Endothelial cell of umbilical vein (primary cell): ENCODE measurements around the gene RALGAPA1. TPM values are rescaled to one million over a fixed set of nuclear protein-coding genes. Genes with fewer than 3 reads are reported as not detected.
"Not testable (repeated sequence)": the region's sequence is repeated elsewhere in the genome, so short reads cannot be mapped to it uniquely, and the experiment has no call there.

ENCODE experiments used
- Bru-seq: library from RNA; stranded (reverse); fragments of 400-500 nt; gene quantifications from one replicate; lab custom pipeline; 2021; lab: Mats Ljungman, UMichigan
- BruChase-seq, 2 experiments: library from RNA; stranded (reverse); fragments of 400-500 nt; gene quantifications; one replicate each; lab custom pipeline; 2021; lab: Mats Ljungman, UMichigan
- BruUV-seq: library from RNA; stranded (reverse); fragments of 400-500 nt; replicated peaks from 2 replicates; lab custom pipeline; 2021; lab: Mats Ljungman, UMichigan
- CTCF ChIA-PET: fragments of 300-600, 350-600 bp; sonication (Branson Sonifier 250); formaldehyde crosslinking; loops from one replicate; lab custom pipeline; 2021; ENCODE audit warnings: antibody characterized with exemption, inconsistent platforms; lab: Charles Lee
- POLR2A ChIA-PET: fragments of 300-600, 350-600 bp; sonication (Branson Sonifier 250); formaldehyde crosslinking; loops from one replicate; lab custom pipeline; 2021; ENCODE audit warnings: antibody characterized with exemption, inconsistent platforms; lab: Charles Lee
- DNase-seq: peaks from one replicate; pipeline ENCODE4 v3.0.0-alpha.2; 2011; ENCODE audit warnings: low read depth, low spot score
- FAIRE-seq: peaks from 2 replicates; lab custom pipeline; 2011; peaks lifted over from hg19 to GRCh38; lab: Jason Lieb, UNC
- H2AFZ ChIP-seq: 2 replicates; pipeline ENCODE4 v1.6.0; 2012; ENCODE audit warnings: low read depth, low read length, control low read depth, inconsistent platforms
- H3K27ac ChIP-seq: 2 replicates; pipeline ENCODE4 v1.5.1; 2011; ENCODE audit warnings: low read depth, mild to moderate bottlenecking, control low read depth, low read length, moderate library complexity; ENCODE audit not compliant: insufficient read depth
- H3K27me3 ChIP-seq, 2 experiments: 2 replicates each; pipeline versions ENCODE4 v1.6.0 to v1.6.1; 2011; ENCODE audit warnings: low read length in 2 of 2, mixed read lengths in 1 of 2; ENCODE audit not compliant: control insufficient read depth in 2 of 2, insufficient read depth in 2 of 2
- H3K36me3 ChIP-seq, 2 experiments: 2 replicates in 1 of 2; 3 replicates in 1 of 2; pipeline ENCODE4 v1.5.1; 2011; ENCODE audit warnings: low read length in 2 of 2, mild to moderate bottlenecking in 1 of 2, moderate library complexity in 1 of 2; ENCODE audit not compliant: control insufficient read depth in 2 of 2, insufficient read depth in 2 of 2; ENCODE audit errors: extremely low read depth in 1 of 2
- H3K4me1 ChIP-seq: 3 replicates; pipeline ENCODE4 v1.5.1; 2011; ENCODE audit warnings: mild to moderate bottlenecking, low read length; ENCODE audit not compliant: control insufficient read depth, insufficient read depth; ENCODE audit errors: extremely low read depth
- H3K4me2 ChIP-seq: 2 replicates; pipeline ENCODE4 v1.6.1; 2011; ENCODE audit warnings: low read length, control low read depth, mixed read lengths; ENCODE audit not compliant: insufficient read depth
- H3K4me3 ChIP-seq, 3 experiments: fragments of 200-600 bp in 1 of 3; sonication (generic), shearing (Covaris generic) in 1 of 3; replicated peaks in 1 of 3; 2 replicates each; pipeline ENCODE4 v1.5.1; 2011 to 2016; ENCODE audit warnings: control low read depth in 3 of 3, low read length in 3 of 3, mild to moderate bottlenecking in 2 of 3, inconsistent platforms in 1 of 3, low read depth in 1 of 3, moderate library complexity in 1 of 3; ENCODE audit not compliant: insufficient read depth in 1 of 3
- H3K79me2 ChIP-seq: 2 replicates; pipeline ENCODE4 v1.6.0; 2012; ENCODE audit warnings: low read length, inconsistent platforms; ENCODE audit not compliant: control insufficient read depth, insufficient read depth
- H3K9ac ChIP-seq: replicated peaks from 2 replicates; pipeline ENCODE3; 2011; ENCODE audit warnings: low read length, control low read depth; ENCODE audit not compliant: insufficient read depth; ENCODE audit errors: extremely low read depth
- H3K9me1 ChIP-seq: replicated peaks from 3 replicates; pipeline ENCODE4 v1.6.0; 2011; ENCODE audit warnings: mild to moderate bottlenecking, low read length; ENCODE audit not compliant: control insufficient read depth, insufficient read depth; ENCODE audit errors: extremely low read depth
- H3K9me3 ChIP-seq: replicated peaks from 2 replicates; pipeline ENCODE4 v1.5.1; 2012; ENCODE audit warnings: low read length, inconsistent platforms; ENCODE audit not compliant: control insufficient read depth, insufficient read depth
- H4K20me1 ChIP-seq: replicated peaks from 2 replicates; pipeline ENCODE3; 2011; ENCODE audit warnings: mild to moderate bottlenecking, low read length; ENCODE audit not compliant: control insufficient read depth, insufficient read depth; ENCODE audit errors: extremely low read depth
- CTCF ChIP-seq, 2 donors: IDR thresholded peaks; 1 replicate in 1 of 2; 2 replicates in 1 of 2; pipeline ENCODE4 v1.5.1; 2011; ENCODE audit warnings: low read length in 2 of 2, mild to moderate bottlenecking in 2 of 2, moderate library complexity in 2 of 2, control low read depth in 1 of 2, inconsistent platforms in 1 of 2, low read depth in 1 of 2; ENCODE audit not compliant: insufficient read depth in 1 of 2; ENCODE audit errors: extremely low read depth in 1 of 2
- JUN ChIP-seq: IDR thresholded peaks from 2 replicates; pipeline ENCODE4 v1.6.1; 2011; ENCODE audit warnings: borderline replicate concordance, low read depth; ENCODE audit not compliant: insufficient read length, insufficient read depth
- POLR2A ChIP-seq: IDR thresholded peaks from 2 replicates; pipeline ENCODE4 v1.6.1; 2012; ENCODE audit warnings: low read depth, mild to moderate bottlenecking, control low read depth, low read length
- POLR2AphosphoS5 ChIP-seq: IDR thresholded peaks from 2 replicates; pipeline ENCODE4 v1.6.1; 2012; ENCODE audit warnings: low read depth, mild to moderate bottlenecking, control low read depth, low read length, moderate library complexity; ENCODE audit not compliant: insufficient read depth
- dilution Hi-C: fragments of 300-500 bp; cut with MboI; formaldehyde crosslinking; loops from one replicate; pipeline ENCODE4 v1.15.0; 2019; ENCODE audit warnings: low sequenced_read_pairs; ENCODE audit not compliant: extremely low pct_ligation_motif_present
- intact Hi-C: fragments of 100-400 bp; cut with micrococcal nuclease; formaldehyde crosslinking; loops from one replicate; pipeline ENCODE4 v1.10.0; 2022
- long read RNA-seq: library from polyadenylated mRNA; stranded (forward); transcript quantifications from one replicate; pipeline ENCODE4 v2.0.0, GENCODE V29; 2021
- polyA minus RNA-seq, 3 experiments: library from RNA; depleted of rRNA, polyadenylated mRNA; stranded (reverse); fragments of >200 nt; gene quantifications; 1 replicate in 1 of 3; 2 replicates in 2 of 3; pipeline ENCODE4 v1.2.3, GENCODE V29; 2011
- polyA plus RNA-seq, 4 experiments: library from polyadenylated mRNA; depleted of rRNA in 3 of 4; stranded (reverse) in 3 of 4; unstranded in 1 of 4; fragments of >200 nt; gene quantifications; 2 replicates each; pipeline versions ENCODE4 v1.2.1 to v1.2.3, GENCODE V29; 2011 to 2012; ENCODE audit warnings: missing spikeins in 1 of 4
- total RNA-seq: library from RNA; stranded (reverse); gene quantifications from 2 replicates; pipeline ENCODE4 v1.2.3, GENCODE V29; 2021

The RALGAPA1 gene
- total RNA-seq = 25.1 and 30.9 TPM in 2 replicates
- 6.0 and 6.1 TPM in 2 replicates for polyA plus RNA-seq
- polyA plus RNA-seq (2011; cell fraction: cytosol; rRNA removed) = 4.3 and 4.8 TPM in 2 replicates
- 38.6 and 40.9 TPM in 2 replicates for polyA plus RNA-seq (2011; cell fraction: nucleus; rRNA removed)
- 7.1 and 9.5 TPM in 2 replicates for polyA plus RNA-seq (2012)
- 31.6 and 32.9 TPM in 2 replicates for polyA minus RNA-seq
- 13.3 TPM for polyA minus RNA-seq (2011; cell fraction: cytosol; rRNA and poly(A)+ RNA removed)
- polyA minus RNA-seq (2011; cell fraction: nucleus; rRNA and poly(A)+ RNA removed) = 95.1 and 132 TPM in 2 replicates
- percentile 78 among the genes with signal in this experiment for Bru-seq, nascent RNA
- BruChase-seq, experiment 1, labeled RNA remaining after a 6-hour chase = percentile 65 among the genes with signal in this experiment
- percentile 74 among the genes with signal in this experiment for BruChase-seq, experiment 2, labeled RNA remaining after a 2-hour chase
- long read RNA-seq, full-length matches to known transcripts = 2 of 10 reads
- long read RNA-seq, partial matches to known transcripts = 3 of 10 reads
- long read RNA-seq, other reads (novel, unspliced or antisense) = 5 of 10 reads

DNA sequence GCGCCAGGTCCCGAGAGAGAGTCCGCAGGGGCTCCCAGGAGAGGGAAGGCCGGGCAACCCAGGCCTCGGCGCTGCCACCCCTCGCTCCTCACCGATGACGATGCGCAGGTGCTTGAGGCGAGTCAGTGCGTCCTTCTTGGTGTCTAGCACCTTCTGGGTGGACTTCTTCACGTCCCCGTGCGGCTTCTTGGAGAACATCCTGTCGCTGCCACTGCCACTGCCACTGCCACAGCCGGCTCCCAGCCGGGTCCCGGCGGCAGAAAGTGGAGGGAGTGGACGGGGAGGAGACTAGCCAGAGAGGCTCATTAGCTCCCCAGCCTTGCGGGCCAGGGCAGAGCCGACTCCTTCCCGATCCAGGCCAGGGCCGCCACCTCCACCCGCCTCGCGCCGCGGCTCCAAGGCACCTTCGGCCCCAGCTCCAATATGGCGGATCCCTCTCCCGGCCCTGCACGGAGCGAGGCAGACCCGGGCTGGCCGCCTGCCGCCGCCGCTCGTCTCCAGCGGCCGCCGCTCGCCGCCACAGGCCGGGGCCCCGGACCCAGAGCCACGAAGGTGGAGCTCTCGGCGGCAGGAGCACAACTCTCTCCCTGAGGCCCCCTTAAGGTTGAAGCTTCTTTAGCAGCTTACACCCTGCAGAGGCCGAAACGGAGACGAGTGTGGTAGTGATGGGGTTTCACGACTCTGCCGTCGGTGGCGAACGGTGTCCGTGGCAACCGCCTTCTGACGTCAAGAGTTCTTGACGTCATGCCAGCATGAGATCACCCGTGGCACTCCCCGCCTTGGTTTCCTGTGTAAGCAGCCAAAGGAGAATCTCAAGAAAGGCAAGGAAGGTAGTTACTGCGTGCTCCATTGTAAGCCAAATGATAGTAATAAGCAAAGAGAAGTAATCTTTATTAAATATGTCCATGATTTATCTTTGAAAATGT is at the start of gene RALGAPA1:
Gene RALGAPA1 (minus strand): TSS at position 658 of the 926 bp plus-strand sequence. CDS start 460 bp downstream, at position 198.
- H3K9me1 ChIP-seq, H3K27me3 ChIP-seq, H3K36me3 ChIP-seq, dilution Hi-C loops, H3K4me1 ChIP-seq, H3K9me3 ChIP-seq, H4K20me1 ChIP-seq: not testable (repeated sequence)
- intact Hi-C loops = loop anchor here (1.0 to 10.0 kb wide), 3 partner anchors 17 to 514 kb away; partner anchors contain the start of genes BRMS1L, INSM2 and PSMA6
- H2AFZ ChIP-seq = peak within 1 kb of the TSS; percentile 84
- H3K27ac ChIP-seq = peak within 1 kb of the TSS; percentile 18
- peaks cover 23% of the 10 kb centered on the region for H3K79me2 ChIP-seq
- peak within 1 kb of the TSS; percentile 62 for H3K9ac ChIP-seq
- FAIRE-seq (peak; percentile 97), DNase-seq (peak; percentile 97)
- CTCF ChIA-PET = interaction anchor here (0.6 to 1.7 kb wide), 4 partner anchors 9 to 370 kb away, joined by 3 to 17 read pairs (median 6); partner anchors contain the start of gene BRMS1L
- BruUV-seq = TSS peak; percentile 64
- TF ChIP-seq CTCF (IDR thresholded peaks at IDR 0.05; ENCODE audit: extremely low read depth in 1 of 2, insufficient read depth in 1 of 2, low read depth in 1 of 2, low read length in 2 of 2) (peak; percentile 24 to 57), POLR2A (peak; percentile 30), POLR2AphosphoS5 (peak; percentile 49), JUN (peak; percentile 70)
- H3K4me3 ChIP-seq = peak within 1 kb of the TSS; percentile 54 to 91 (median 74)
- POLR2A ChIA-PET = interaction anchor here (1.0 kb wide), 1 partner anchor 17 kb away, joined by 4 read pairs; the partner anchor contains the start of gene BRMS1L
- peak within 1 kb of the TSS; percentile 91 for H3K4me2 ChIP-seq
